ENCODE results near the gene RFXANK. TPM values are rescaled to one million over a fixed set of nuclear protein-coding genes. Genes with fewer than 3 reads are reported as not detected.
"Not testable (repeated sequence)": the region's sequence is repeated elsewhere in the genome, so short reads cannot be mapped to it uniquely, and the experiment has no call there.

Gene RFXANK
- 10 to 100 TPM; 40.7 to 46.2 TPM for total RNA-seq
- long read RNA-seq, partial matches to known transcripts: 2 of 8 reads
- long read RNA-seq, other reads (novel, unspliced or antisense): 2 of 8 reads

- intact Hi-C loops (cut with DNase I): loop anchor here in 1 of 2 donors (10.0 kb wide), 1 partner anchor 133 kb away; the partner anchor contains the start of genes MAU2 and SUGP1
- peak; percentile 97 for ATAC-seq
- DNase-seq: peak; percentile 99
Measured at GRCh38 chr19:19192078-19192882, at the start of gene RFXANK, which contains the start of gene BORCS8. RFXANK (plus strand) TSS chr19:19192258; CDS start chr19:19193947, 1,689 bp downstream. BORCS8 (minus strand) TSS chr19:19192152; CDS start chr19:19192117, 35 bp downstream.

- DNase-seq: no peak
- ATAC-seq: no peak
- intact Hi-C loops (cut with DNase I): loop anchor here in 1 of 2 donors (5.0 to 10.0 kb wide), 2 partner anchors 85 to 202 kb away; no protein-coding TSS in a partner anchor
Measured at GRCh38 chr19:19142347-19142746, 49.7 kb upstream of the RFXANK start.

- DNase-seq (no peak), ATAC-seq (peak in 1 of 2 donors; percentile 27)
- intact Hi-C loops (cut with DNase I): loop anchor here (5.0 to 10.0 kb wide), 2 partner anchors 200 to 347 kb away; no protein-coding TSS in a partner anchor
Measured at GRCh38 chr19:19145281-19145680, 46.8 kb upstream of the RFXANK start.

- intact Hi-C loops (cut with DNase I): loop anchor here (5.0 to 10.0 kb wide), 2 partner anchors 199 to 346 kb away; no protein-coding TSS in a partner anchor
- ATAC-seq (peak; percentile 70 to 81), DNase-seq (peak; percentile 80)
Measured at GRCh38 chr19:19145684-19146608, 46.1 kb upstream of the RFXANK start.

GRCh38 chr19:19146865-19147264 lies 45.2 kb upstream of the RFXANK start:
- DNase-seq: no peak
- intact Hi-C loops (cut with DNase I): loop anchor here (5.0 to 10.0 kb wide), 2 partner anchors 198 to 345 kb away; no protein-coding TSS in a partner anchor
- no peak for ATAC-seq

GRCh38 chr19:19147344-19147743 lies 44.7 kb upstream of the RFXANK start:
- intact Hi-C loops (cut with DNase I): loop anchor here (5.0 to 10.0 kb wide), 2 partner anchors 197 to 345 kb away; no protein-coding TSS in a partner anchor
- ATAC-seq: no peak
- DNase-seq: no peak

- not testable (repeated sequence) for DNase-seq, ATAC-seq
- intact Hi-C loops (cut with DNase I): loop anchor here (5.0 to 10.0 kb wide), 2 partner anchors 196 to 344 kb away; no protein-coding TSS in a partner anchor
Measured at GRCh38 chr19:19148504-19148903, 43.6 kb upstream of the RFXANK start.

- intact Hi-C loops (cut with DNase I): loop anchor here (5.0 to 10.0 kb wide), 2 partner anchors 195 to 343 kb away; no protein-coding TSS in a partner anchor
- no peak for ATAC-seq
Measured at GRCh38 chr19:19149435-19149834, 42.6 kb upstream of the RFXANK start.

GRCh38 chr19:19151418-19151817 lies 40.6 kb upstream of the RFXANK start:
- intact Hi-C loops (cut with DNase I): no loop called here
- ATAC-seq: no peak
- DNase-seq: no peak

More at GRCh38 chr19:19149435-19149834, 42.6 kb upstream of the RFXANK start:
- no peak for DNase-seq

- ATAC-seq (peak in 1 of 2 donors; percentile 19), DNase-seq (no peak)
- intact Hi-C loops (cut with DNase I): no loop called here
Measured at GRCh38 chr19:19152668-19153384, 39.2 kb upstream of the RFXANK start.

- no peak for ATAC-seq
- intact Hi-C loops (cut with DNase I): no loop called here
- no peak for DNase-seq
Measured at GRCh38 chr19:19154768-19155494, 37.1 kb upstream of the RFXANK start.

GRCh38 chr19:19155495-19156219 lies 36.4 kb upstream of the RFXANK start:
- DNase-seq (no peak), ATAC-seq (no peak)
- intact Hi-C loops (cut with DNase I): no loop called here

- no peak for DNase-seq
Measured at GRCh38 chr19:19157808-19158207, 34.2 kb upstream of the RFXANK start.

GRCh38 chr19:19159534-19159933 lies 32.5 kb upstream of the RFXANK start:
- intact Hi-C loops (cut with DNase I): no loop called here
- ATAC-seq: no peak

More at GRCh38 chr19:19157808-19158207, 34.2 kb upstream of the RFXANK start:
- no peak for ATAC-seq
- intact Hi-C loops (cut with DNase I): no loop called here

GRCh38 chr19:19160461-19161035 lies 31.5 kb upstream of the RFXANK start:
- no peak for DNase-seq

More at GRCh38 chr19:19159534-19159933, 32.5 kb upstream of the RFXANK start:
- no peak for DNase-seq

GRCh38 chr19:19162495-19162894 lies 29.6 kb upstream of the RFXANK start:
- intact Hi-C loops (cut with DNase I): no loop called here
- no peak for DNase-seq
- no peak for ATAC-seq

More at GRCh38 chr19:19160461-19161035, 31.5 kb upstream of the RFXANK start:
- peak in 1 of 2 donors; percentile 20 for ATAC-seq
- intact Hi-C loops (cut with DNase I): no loop called here

All from left cardiac atrium (tissue), 4 donors.